ENCODE results near the gene FARP2. TPM values are rescaled to one million over a fixed set of nuclear protein-coding genes. Genes with fewer than 3 reads are reported as not detected.

Gene FARP2
- total and polyA plus RNA-seq, 2 of the 13 experiments (the other 11 are each of a cell fraction or from before 2014, with no cell fraction given) = 28.0 to 45.4 TPM

DNA sequence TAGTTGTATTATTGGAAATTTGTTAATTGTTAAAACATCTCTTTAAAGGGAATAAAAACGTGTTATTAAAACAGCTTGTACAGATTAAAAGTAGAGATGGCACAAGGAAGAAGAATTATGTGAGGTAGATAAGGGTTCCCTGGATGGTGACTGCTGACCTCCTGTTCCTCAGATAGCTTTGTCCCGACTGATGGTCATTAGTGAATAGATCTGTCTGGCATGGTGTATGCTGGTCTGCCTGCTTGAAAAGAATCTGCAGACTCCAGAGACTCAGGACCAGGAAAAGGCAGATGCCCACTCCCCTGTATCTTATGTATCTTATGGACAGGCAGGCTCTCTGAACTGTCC lies 5.6 kb upstream of the FARP2 start (continued):
- TF ChIP-seq ZSCAN21 (CRISPR knock-in tag; IDR thresholded peaks at IDR 0.05; ENCODE audit: borderline replicate concordance) = 0 out of 2 replicates have a peak, but pooled peaks have one; percentile 37
- TF ChIP-seq, protein P1, sequence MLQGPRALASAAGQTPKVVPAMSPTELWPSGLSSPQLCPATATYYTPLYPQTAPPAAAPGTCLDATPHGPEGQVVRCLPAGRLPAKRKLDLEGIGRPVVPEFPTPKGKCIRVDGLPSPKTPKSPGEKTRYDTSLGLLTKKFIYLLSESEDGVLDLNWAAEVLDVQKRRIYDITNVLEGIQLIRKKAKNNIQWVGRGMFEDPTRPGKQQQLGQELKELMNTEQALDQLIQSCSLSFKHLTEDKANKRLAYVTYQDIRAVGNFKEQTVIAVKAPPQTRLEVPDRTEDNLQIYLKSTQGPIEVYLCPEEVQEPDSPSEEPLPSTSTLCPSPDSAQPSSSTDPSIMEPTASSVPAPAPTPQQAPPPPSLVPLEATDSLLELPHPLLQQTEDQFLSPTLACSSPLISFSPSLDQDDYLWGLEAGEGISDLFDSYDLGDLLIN (CRISPR knock-in tag; IDR thresholded peaks at IDR 0.05; ENCODE audit: borderline replicate concordance) = no peak
- no peak for TF ChIP-seq ARNT (IDR thresholded peaks at IDR 0.05)
- 0 out of 2 replicates have a peak, but pooled peaks have one; percentile 18 for TF ChIP-seq KDM2A (CRISPR knock-in tag; IDR thresholded peaks at IDR 0.05; ENCODE audit: borderline replicate concordance, low read depth)
- peak in 1 of 2 experiments; percentile 7; a peak in 2 of 4 replicates for TF ChIP-seq POLR2A (IDR thresholded peaks at IDR 0.05; ENCODE audit: insufficient read depth in 1 of 2, low read depth in 2 of 2, low read length in 2 of 2)
- TF ChIP-seq RFX3 (CRISPR knock-in tag; IDR thresholded peaks at IDR 0.05) = no peak
- no peak for TF ChIP-seq TFDP2 (CRISPR knock-in tag; IDR thresholded peaks at IDR 0.05)
- no peak for TF ChIP-seq SNAPC2 (CRISPR knock-in tag; IDR thresholded peaks at IDR 0.05)
- no peak for TF ChIP-seq HOXA9 (CRISPR knock-in tag; IDR thresholded peaks at IDR 0.05; ENCODE audit: borderline replicate concordance)
- TF ChIP-seq ZNF781 (CRISPR knock-in tag; IDR thresholded peaks at IDR 0.05; ENCODE audit: borderline replicate concordance, not compliant biosample characterization) = no peak
- no peak for TF ChIP-seq MYPOP (CRISPR knock-in tag; IDR thresholded peaks at IDR 0.05)
- TF ChIP-seq TBX3 (IDR thresholded peaks at IDR 0.05; ENCODE audit: borderline replicate concordance) = no peak
- no peak for TF ChIP-seq ZNF20 (CRISPR knock-in tag; IDR thresholded peaks at IDR 0.05)
- TF ChIP-seq TGIF2 (CRISPR knock-in tag; IDR thresholded peaks at IDR 0.05) = 0 out of 2 replicates have a peak, but pooled peaks have one; percentile 5
- TF ChIP-seq GTF2F1 (IDR thresholded peaks at IDR 0.05; ENCODE audit: low read length) = no peak
- TF ChIP-seq, protein P2, sequence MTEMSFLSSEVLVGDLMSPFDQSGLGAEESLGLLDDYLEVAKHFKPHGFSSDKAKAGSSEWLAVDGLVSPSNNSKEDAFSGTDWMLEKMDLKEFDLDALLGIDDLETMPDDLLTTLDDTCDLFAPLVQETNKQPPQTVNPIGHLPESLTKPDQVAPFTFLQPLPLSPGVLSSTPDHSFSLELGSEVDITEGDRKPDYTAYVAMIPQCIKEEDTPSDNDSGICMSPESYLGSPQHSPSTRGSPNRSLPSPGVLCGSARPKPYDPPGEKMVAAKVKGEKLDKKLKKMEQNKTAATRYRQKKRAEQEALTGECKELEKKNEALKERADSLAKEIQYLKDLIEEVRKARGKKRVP (CRISPR knock-in tag; IDR thresholded peaks at IDR 0.05) = no peak
- TF ChIP-seq UBTF (CRISPR knock-in tag; IDR thresholded peaks at IDR 0.05) = no peak
- TF ChIP-seq, protein P3, sequence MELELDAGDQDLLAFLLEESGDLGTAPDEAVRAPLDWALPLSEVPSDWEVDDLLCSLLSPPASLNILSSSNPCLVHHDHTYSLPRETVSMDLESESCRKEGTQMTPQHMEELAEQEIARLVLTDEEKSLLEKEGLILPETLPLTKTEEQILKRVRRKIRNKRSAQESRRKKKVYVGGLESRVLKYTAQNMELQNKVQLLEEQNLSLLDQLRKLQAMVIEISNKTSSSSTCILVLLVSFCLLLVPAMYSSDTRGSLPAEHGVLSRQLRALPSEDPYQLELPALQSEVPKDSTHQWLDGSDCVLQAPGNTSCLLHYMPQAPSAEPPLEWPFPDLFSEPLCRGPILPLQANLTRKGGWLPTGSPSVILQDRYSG (CRISPR knock-in tag; IDR thresholded peaks at IDR 0.05) = 0 out of 2 replicates have a peak, but pooled peaks have one; percentile 52
- TF ChIP-seq REXO4 (CRISPR knock-in tag; IDR thresholded peaks at IDR 0.05; ENCODE audit: borderline replicate concordance) = no peak
- TF ChIP-seq ETS1 (CRISPR knock-in tag; IDR thresholded peaks at IDR 0.05) = no peak
- no peak for TF ChIP-seq ZFX (CRISPR knock-in tag; IDR thresholded peaks at IDR 0.05; ENCODE audit: low read depth)

Data from HepG2 (cell line).